ENCODE measurements around the gene POLR2A. TPM values are rescaled to one million over a fixed set of nuclear protein-coding genes. Genes with fewer than 3 reads are reported as not detected.

Gene POLR2A
- polyA plus RNA-seq, 2 of the 4 experiments (the other 2 are of a cell fraction) = 22.8 to 65.6 TPM

DNA sequence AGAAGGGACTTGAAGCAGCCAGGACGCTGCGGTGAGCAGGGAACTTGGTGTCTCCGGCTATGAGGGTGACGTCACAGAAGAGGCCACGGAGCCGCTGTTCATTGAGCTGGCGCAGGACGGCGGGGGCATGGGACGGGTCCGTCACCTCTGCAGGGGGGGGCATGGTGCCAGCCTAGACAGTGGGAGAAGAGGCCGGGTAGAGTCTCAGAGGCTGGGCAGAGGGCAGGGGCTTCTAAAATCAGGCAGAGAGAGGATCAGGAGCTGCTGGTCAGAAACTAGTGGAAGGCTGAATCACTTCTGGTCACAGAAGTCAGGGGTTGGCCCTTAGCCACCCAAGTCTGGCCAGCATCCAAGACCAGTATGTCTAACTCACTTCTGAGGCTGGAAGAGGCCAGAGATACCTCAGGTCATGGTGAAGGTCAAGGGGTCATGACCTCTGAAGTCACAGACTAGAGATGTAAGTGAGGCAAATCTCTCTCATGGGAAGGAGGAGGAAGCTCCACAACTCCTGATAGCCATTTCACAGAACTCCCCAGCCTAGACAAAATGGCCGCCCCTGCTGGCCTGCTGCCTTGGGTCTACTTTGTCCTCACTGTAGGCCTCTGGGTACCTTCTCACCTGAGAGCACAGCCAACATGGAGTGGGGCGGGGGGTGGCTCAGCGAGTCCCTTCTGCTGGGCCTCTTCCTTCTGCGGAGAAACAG, 17.4 kb upstream of the POLR2A start:
- DNase-seq (ENCODE audit: low read depth in 1 of 2, low spot score in 1 of 2) = no peak
- CTCF ChIA-PET = interaction anchor here (1.2 to 30.1 kb wide), 5 partner anchors 25 to 113 kb away, joined by 3 to 342 read pairs (median 5); partner anchors contain the start of genes CHRNB1, FGF11 and TMEM102
- peaks cover 24% of the 10 kb centered on the region for H3K4me1 ChIP-seq
- H3K4me2 ChIP-seq = no peak overlapping the region
- no peaks in the 10 kb centered on the region for H3K9me3 ChIP-seq
- POLR2A ChIA-PET = interaction anchor here (1.7 kb wide), 2 partner anchors 13 to 17 kb away, joined by 6 to 13 read pairs; partner anchors contain the start of genes POLR2A and ZBTB4
- FAIRE-seq = no peak
- no peak overlapping the region for H3K4me3 ChIP-seq
- peak overlapping the region in 1 of 2 experiments; percentile 57; a peak in 3 of 6 replicates for H3K27ac ChIP-seq
- WGBS (ENCODE audit: missing lambda C conversion rate) = 89% methylated on average over 16 of the region's 16 CpGs
- TF ChIP-seq ESRRA (IDR thresholded peaks at IDR 0.05; ENCODE audit: borderline replicate concordance, low read length) (peak; percentile 91), RCOR1 (IDR thresholded peaks at IDR 0.05; ENCODE audit: low read depth, low read length) (no peak)
- peak; percentile 37 to 39; a peak in 4 of 6 replicates for ATAC-seq

DNA sequence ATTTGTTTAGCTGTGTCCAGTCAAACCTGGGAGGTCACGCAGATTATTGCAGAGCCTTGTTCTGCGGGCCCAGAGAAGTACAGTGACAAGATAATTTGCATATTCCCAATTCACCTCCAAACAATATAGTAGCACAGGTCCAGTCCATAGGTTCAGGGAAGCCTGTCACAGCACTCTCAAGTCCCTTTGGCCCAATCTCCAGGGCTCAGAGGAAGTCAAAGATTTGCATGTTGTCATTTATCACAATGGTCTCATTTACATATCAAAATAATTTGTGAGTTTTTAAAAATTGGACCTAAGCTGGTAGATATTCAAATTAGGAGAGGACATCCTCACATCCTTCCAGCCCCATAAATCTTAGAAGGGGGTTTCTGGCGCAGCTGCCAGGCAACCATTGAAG, 16.7 kb upstream of the POLR2A start:
- no peak for DNase-seq (ENCODE audit: low read depth in 1 of 2, low spot score in 1 of 2)
- no peak for FAIRE-seq
- H3K4me3 ChIP-seq = no peak overlapping the region
- POLR2A ChIA-PET = interaction anchor here (1.7 kb wide), 2 partner anchors 13 to 17 kb away, joined by 6 to 13 read pairs; partner anchors contain the start of genes POLR2A and ZBTB4
- WGBS (ENCODE audit: missing lambda C conversion rate) = 97% methylated on average over 3 of the region's 3 CpGs
- CTCF ChIA-PET = interaction anchor here (1.2 to 30.1 kb wide), 5 partner anchors 26 to 114 kb away, joined by 3 to 342 read pairs (median 5); partner anchors contain the start of genes CHRNB1, FGF11 and TMEM102
- TF ChIP-seq KDM5A (IDR thresholded peaks at IDR 0.05) = no peak
- TF ChIP-seq PBX3 (IDR thresholded peaks at IDR 0.05) = no peak
- no peak for TF ChIP-seq EHMT2 (IDR thresholded peaks at IDR 0.05; ENCODE audit: low read depth)
- TF ChIP-seq FOSB (CRISPR knock-in tag; IDR thresholded peaks at IDR 0.05) = no peak
- no peak for TF ChIP-seq JUN (IDR thresholded peaks at IDR 0.05)
- TF ChIP-seq NR3C1 (IDR thresholded peaks at IDR 0.05) = no peak
- H3K4me1 ChIP-seq = peaks cover 24% of the 10 kb centered on the region
- no peaks in the 10 kb centered on the region for H3K9me3 ChIP-seq
- no peak overlapping the region for H3K4me2 ChIP-seq
- H3K27ac ChIP-seq = peak overlapping the region in 1 of 2 experiments; percentile 57; a peak in 3 of 6 replicates
- ATAC-seq = no peak

DNA sequence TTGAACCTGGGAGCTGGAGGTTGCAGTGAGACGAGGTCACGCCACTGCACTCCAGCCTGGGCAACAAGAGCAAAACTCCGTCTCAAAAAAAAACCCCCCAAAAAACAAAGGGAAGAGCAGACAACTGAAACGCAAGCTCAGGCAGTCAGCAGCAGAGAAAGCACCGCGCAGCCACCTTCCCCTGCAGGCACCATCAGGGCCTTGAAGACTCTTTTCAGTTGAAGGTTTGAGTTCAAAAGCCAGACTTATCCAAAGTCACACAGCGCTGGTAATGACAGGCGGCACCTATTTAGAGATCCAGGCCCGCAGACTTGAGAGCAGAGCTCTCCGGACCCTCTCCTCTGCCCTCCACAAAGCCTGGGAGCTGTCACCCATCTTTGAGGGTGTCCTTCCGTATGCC, 15.9 kb upstream of the POLR2A start:
- FAIRE-seq (no peak), DNase-seq (ENCODE audit: low read depth in 1 of 2, low spot score in 1 of 2) (no peak), ATAC-seq (no peak)
- no peaks in the 10 kb centered on the region for H3K9me3 ChIP-seq
- CTCF ChIA-PET = interaction anchor here (1.5 to 30.1 kb wide), 2 partner anchors 10 to 27 kb away, joined by 6 to 342 read pairs; partner anchors contain the start of genes CHRNB1, FGF11 and TMEM102
- H3K4me1 ChIP-seq = peaks cover 24% of the 10 kb centered on the region
- TF ChIP-seq SREBF2 (IDR thresholded peaks at IDR 0.05) (no peak), PBX3 (IDR thresholded peaks at IDR 0.05) (no peak), NPAS2 (CRISPR knock-in tag; IDR thresholded peaks at IDR 0.05; ENCODE audit: borderline replicate concordance) (no peak), POLR2AphosphoS2 (conservative IDR thresholded peaks at IDR 0.05; ENCODE audit: low read length) (no peak), ZSCAN20 (CRISPR knock-in tag; IDR thresholded peaks at IDR 0.05) (no peak), ZNF302 (CRISPR knock-in tag; IDR thresholded peaks at IDR 0.05) (no peak), HOXB13 (CRISPR knock-in tag; IDR thresholded peaks at IDR 0.05; ENCODE audit: low read depth) (no peak)
- 95% methylated on average over 11 of the region's 11 CpGs for WGBS (ENCODE audit: missing lambda C conversion rate)
- POLR2A ChIA-PET = interaction anchor here (1.7 kb wide), 1 partner anchor 16 kb away, joined by 13 read pairs; the partner anchor contains the start of gene POLR2A
- H3K4me3 ChIP-seq = no peak overlapping the region
- no peak overlapping the region for H3K27ac ChIP-seq
- no peak overlapping the region for H3K4me2 ChIP-seq

DNA sequence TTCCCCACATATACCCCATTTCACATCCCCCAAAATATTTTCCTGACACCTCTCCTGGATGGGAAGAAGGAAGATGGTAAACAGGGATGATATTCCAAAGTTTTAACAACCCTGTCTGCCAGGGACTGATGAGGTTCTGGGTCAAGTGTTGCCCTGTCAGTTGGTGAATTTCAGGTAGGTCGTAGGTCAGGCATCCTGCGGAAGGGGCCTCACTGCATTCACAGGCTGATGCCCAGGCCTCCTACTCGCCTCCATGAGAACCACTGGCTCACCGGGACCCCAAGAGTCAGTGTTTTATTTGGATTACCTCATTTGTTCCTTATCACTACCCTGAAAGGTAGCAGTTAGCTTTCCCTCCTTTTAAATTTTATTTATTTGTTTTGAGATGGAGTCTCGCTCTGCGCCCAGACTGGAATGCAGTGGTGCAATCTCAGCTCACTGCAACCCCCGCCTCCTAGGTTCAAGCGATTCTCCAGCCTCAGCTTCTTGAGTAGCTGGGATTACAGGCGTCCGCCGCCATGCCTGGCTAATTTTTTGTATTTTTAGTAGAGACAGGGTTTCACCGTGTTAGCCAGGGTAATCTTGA, 15.3 kb upstream of the POLR2A start:
- no peak for FAIRE-seq
- POLR2A ChIA-PET = no interaction called here
- ATAC-seq = no peak

More for the DNA sequence above, 15.3 kb upstream of the POLR2A start:
- peaks cover 24% of the 10 kb centered on the region for H3K4me1 ChIP-seq
- no peak overlapping the region for H3K4me2 ChIP-seq
- TF ChIP-seq, protein P1, sequence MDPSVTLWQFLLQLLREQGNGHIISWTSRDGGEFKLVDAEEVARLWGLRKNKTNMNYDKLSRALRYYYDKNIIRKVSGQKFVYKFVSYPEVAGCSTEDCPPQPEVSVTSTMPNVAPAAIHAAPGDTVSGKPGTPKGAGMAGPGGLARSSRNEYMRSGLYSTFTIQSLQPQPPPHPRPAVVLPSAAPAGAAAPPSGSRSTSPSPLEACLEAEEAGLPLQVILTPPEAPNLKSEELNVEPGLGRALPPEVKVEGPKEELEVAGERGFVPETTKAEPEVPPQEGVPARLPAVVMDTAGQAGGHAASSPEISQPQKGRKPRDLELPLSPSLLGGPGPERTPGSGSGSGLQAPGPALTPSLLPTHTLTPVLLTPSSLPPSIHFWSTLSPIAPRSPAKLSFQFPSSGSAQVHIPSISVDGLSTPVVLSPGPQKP (IDR thresholded peaks at IDR 0.05; ENCODE audit: low read depth, low read length) = no peak
- no peak for TF ChIP-seq MAFK (IDR thresholded peaks at IDR 0.05; ENCODE audit: partially characterized antibody)
- no peaks in the 10 kb centered on the region for H3K9me3 ChIP-seq
- CTCF ChIA-PET = interaction anchor here (1.5 to 30.1 kb wide), 2 partner anchors 10 to 28 kb away, joined by 6 to 342 read pairs; partner anchors contain the start of genes CHRNB1, FGF11 and TMEM102
- no peak overlapping the region for H3K4me3 ChIP-seq
- no peak overlapping the region for H3K27ac ChIP-seq
- WGBS (ENCODE audit: missing lambda C conversion rate) = 78% methylated on average over 12 of the region's 12 CpGs
- DNase-seq (ENCODE audit: low read depth in 1 of 2, low spot score in 1 of 2) = no peak

Data from A549 (cell line).